Activated naive CD8-positive, alpha-beta T cell treated with anti-CD3 and anti-CD28 coated beads, Interleukin-2, amount 50 U/mL, for 24 hours (primary cell): ENCODE data around the gene TRIM56.
"Not testable (repeated sequence)": the region's sequence is repeated elsewhere in the genome, so short reads cannot be mapped to it uniquely, and the experiment has no call there.

ENCODE experiments used
- ATAC-seq: fragments of 150-1000 bp; cut with Tn5 transposase; one replicate; pipeline ENCODE4 v1.10.0; 2021
- DNase-seq: peaks from one replicate; pipeline ENCODE4 v3.0.0; 2021
- H3K27ac Mint-ChIP-seq: one replicate; pipeline ENCODE4 v1.8.0; 2021; ENCODE audit warnings: mild to moderate bottlenecking, mixed read lengths
- H3K27me3 Mint-ChIP-seq: one replicate; pipeline ENCODE4 v1.8.0; 2021; ENCODE audit warnings: mixed read lengths
- H3K36me3 Mint-ChIP-seq: one replicate; pipeline ENCODE4 v1.8.0; 2021; ENCODE audit warnings: low read depth, mixed read lengths
- H3K4me1 Mint-ChIP-seq: one replicate; pipeline ENCODE4 v1.8.0; 2021; ENCODE audit warnings: mixed read lengths
- H3K4me3 Mint-ChIP-seq: one replicate; pipeline ENCODE4 v1.8.0; 2021; ENCODE audit warnings: mild to moderate bottlenecking, moderate library complexity, mixed read lengths
- H3K9me3 Mint-ChIP-seq: one replicate; pipeline ENCODE4 v1.8.0; 2021; ENCODE audit warnings: mixed read lengths

Gene TRIM56

GRCh38 chr7:101099969-101100781 is 14.9 kb downstream of the TRIM56 start:
- peaks cover 18% of the 10 kb centered on the region for H3K4me1 Mint-ChIP-seq
- H3K9me3 Mint-ChIP-seq = no peaks in the 10 kb centered on the region
- ATAC-seq = peak; percentile 87
- DNase-seq = peak; percentile 61
- peak overlapping the region; percentile 17 for H3K4me3 Mint-ChIP-seq
- H3K36me3 Mint-ChIP-seq = no peaks in the 10 kb centered on the region
- peak overlapping the region; percentile 14 for H3K27ac Mint-ChIP-seq
- H3K27me3 Mint-ChIP-seq = peaks cover 36% of the 10 kb centered on the region

DNA sequence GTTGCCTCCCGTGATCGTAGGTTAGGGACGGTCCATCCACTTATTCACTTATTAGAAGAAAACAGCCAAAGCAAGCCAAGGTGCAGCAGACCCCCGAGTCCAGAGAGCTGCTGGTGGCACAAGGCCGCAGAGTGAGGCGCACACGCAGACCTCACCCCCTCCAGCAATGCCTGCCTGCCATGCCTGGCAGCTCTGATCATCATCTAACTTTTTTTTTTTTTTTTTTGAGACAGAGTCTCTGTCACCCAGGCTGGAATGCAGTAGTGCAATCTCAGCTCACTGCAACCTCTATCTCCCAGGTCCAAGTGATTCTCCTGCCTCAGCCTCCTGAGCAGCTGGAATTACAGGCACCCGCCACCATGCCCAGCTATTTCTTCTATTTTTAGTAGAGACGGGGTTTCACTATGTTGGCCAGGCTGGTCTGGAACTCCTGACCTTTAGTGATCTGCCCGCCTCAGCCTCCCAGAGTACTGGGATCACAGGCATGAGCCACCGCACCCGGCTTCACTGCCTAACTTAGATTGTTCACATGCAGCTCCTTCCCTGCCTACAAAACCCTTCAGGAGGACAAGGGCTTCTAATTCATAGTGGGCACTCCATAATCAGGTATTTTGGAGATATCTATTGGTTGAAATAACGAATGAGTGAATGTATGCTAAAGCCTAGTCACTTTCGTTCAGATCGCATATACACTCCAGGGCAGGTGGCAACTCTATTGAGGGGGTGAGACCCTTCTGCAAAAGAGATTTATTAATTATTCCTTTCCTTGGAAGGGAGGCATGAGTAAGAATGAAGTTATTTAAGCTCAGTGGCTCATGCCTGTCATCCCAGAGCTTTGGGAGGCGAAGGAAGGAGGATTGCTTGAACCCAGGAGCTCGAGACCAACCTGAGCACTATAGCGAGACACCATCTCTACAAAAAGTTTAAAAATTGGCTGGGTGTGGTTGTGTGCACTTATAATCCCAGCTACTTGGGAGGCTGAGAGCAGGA is 15.9 kb downstream of the TRIM56 start:
- Mint-ChIP-seq H3K4me1 (peaks cover 18% of the 10 kb centered on the region), H3K9me3 (no peaks in the 10 kb centered on the region), H3K27ac (no peak overlapping the region), H3K27me3 (peaks cover 37% of the 10 kb centered on the region), H3K36me3 (no peaks in the 10 kb centered on the region), H3K4me3 (no peak overlapping the region)
- DNase-seq (no peak), ATAC-seq (no peak)

DNA sequence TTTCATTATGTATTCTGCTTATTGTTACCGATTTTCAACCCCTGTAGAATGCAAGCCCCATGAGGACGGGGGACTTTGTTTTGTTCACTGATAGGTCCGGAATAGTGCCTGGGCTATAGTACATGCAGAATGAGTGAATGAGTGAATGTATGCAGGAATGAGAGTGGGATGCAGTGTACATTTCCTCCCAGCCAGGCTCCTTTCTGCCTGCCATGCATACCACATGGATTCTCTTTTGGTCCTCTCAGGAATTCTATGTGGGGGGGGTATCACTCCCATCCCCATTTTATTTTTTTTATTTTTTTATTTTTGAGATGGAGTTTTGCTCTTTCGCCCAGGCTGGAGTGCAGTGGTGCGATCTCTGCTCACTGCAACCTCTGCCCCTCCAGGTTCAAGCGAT is 16.7 kb downstream of the TRIM56 start:
- Mint-ChIP-seq H3K27me3 (peaks cover 39% of the 10 kb centered on the region), H3K4me1 (peaks cover 18% of the 10 kb centered on the region), H3K27ac (no peak overlapping the region), H3K36me3 (no peaks in the 10 kb centered on the region), H3K4me3 (no peak overlapping the region), H3K9me3 (no peaks in the 10 kb centered on the region)
- ATAC-seq (no peak), DNase-seq (no peak)

DNA sequence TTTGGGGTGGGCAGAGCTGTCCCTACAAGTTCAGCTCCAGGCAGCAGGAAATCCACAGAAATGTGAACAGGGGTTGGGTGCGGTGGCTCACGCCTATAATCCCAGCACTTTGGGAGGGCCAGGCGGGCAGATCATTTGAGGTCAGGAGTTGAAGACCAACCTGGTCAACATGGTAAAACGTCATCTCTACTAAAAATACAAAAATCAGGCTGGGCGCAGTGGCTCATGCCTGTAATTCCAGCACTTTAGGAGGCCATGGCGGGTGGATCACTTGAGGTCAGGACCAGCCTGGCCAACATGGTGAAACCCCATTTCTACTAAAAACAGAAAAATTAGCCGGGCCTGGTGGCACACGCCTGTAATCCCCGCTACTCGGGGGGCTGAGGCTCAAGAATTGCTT is 18.4 kb downstream of the TRIM56 start:
- H3K9me3 Mint-ChIP-seq, H3K27ac Mint-ChIP-seq, ATAC-seq, H3K36me3 Mint-ChIP-seq, H3K4me3 Mint-ChIP-seq, DNase-seq: not testable (repeated sequence)
- H3K4me1 Mint-ChIP-seq = peaks cover 21% of the 10 kb centered on the region
- H3K27me3 Mint-ChIP-seq = peaks cover 39% of the 10 kb centered on the region

DNA sequence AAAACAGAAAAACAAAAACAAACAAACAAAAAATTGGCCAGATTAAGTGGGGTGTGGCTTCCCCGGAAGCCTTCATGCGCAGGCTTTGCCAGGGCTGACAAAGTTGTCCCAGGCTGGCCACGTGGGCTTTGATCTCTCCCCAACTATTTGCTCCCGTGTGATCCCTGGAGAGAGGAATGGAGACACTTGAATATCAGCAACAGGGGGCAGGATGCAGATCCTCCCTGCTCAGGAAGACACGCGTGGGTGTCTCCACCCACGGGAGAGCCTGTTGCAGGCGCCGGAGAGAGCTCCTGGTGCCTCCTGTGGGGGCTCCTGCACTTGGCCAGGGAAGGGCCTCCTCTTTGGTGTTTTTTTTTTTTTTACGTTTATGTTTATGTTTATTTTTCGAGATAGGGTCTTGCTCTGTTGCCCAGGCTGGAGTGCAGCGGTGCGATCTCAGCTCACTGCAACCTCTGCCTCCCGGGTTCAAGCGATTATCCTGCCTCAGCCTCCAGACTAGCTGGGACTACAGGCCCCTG is 19.0 kb downstream of the TRIM56 start:
- ATAC-seq = no peak
- no peaks in the 10 kb centered on the region for H3K36me3 Mint-ChIP-seq
- H3K27ac Mint-ChIP-seq = no peak overlapping the region
- DNase-seq = no peak
- H3K4me3 Mint-ChIP-seq = no peak overlapping the region
- peaks cover 20% of the 10 kb centered on the region for H3K4me1 Mint-ChIP-seq
- H3K9me3 Mint-ChIP-seq = no peaks in the 10 kb centered on the region
- peaks cover 39% of the 10 kb centered on the region for H3K27me3 Mint-ChIP-seq

GRCh38 chr7:101104799-101105198 is 19.5 kb downstream of the TRIM56 start:
- DNase-seq (no peak), ATAC-seq (no peak)
- no peak overlapping the region for H3K27ac Mint-ChIP-seq
- no peaks in the 10 kb centered on the region for H3K9me3 Mint-ChIP-seq
- H3K4me3 Mint-ChIP-seq = no peak overlapping the region
- no peaks in the 10 kb centered on the region for H3K36me3 Mint-ChIP-seq
- H3K27me3 Mint-ChIP-seq = peaks cover 39% of the 10 kb centered on the region
- peaks cover 14% of the 10 kb centered on the region for H3K4me1 Mint-ChIP-seq

DNA sequence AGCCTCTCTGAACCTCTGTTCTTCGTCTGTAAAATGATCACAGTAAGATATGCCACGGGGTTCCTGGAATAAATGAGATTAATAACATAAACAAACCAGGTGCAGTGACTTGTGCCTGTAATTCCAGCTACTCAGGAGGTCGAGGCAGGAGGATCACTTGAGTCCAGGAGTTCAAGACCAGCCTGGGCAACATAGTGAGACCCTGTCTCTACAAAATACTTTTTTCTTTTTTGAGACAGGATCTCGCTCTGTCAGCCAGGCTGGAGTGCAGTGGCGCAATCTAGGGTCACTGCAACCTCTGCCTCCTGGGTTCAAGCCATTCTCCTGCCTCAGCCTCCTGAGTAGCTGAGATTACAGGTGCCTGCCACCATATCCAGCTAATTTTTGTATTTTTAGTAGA is 20.0 kb downstream of the TRIM56 start:
- H3K4me1 Mint-ChIP-seq, ATAC-seq, H3K9me3 Mint-ChIP-seq, H3K27ac Mint-ChIP-seq, H3K4me3 Mint-ChIP-seq, DNase-seq, H3K36me3 Mint-ChIP-seq: not testable (repeated sequence)
- peaks cover 36% of the 10 kb centered on the region for H3K27me3 Mint-ChIP-seq

GRCh38 chr7:101106386-101106785 is 21.1 kb downstream of the TRIM56 start:
- Mint-ChIP-seq H3K4me3 (no peak overlapping the region), H3K27me3 (peaks cover 25% of the 10 kb centered on the region), H3K27ac (no peak overlapping the region), H3K4me1 (peaks cover 3% of the 10 kb centered on the region), H3K36me3 (no peaks in the 10 kb centered on the region), H3K9me3 (no peaks in the 10 kb centered on the region)
- no peak for DNase-seq
- no peak for ATAC-seq

- DNase-seq = no peak
- H3K27ac Mint-ChIP-seq = no peak overlapping the region
- no peak overlapping the region for H3K4me3 Mint-ChIP-seq
- no peaks in the 10 kb centered on the region for H3K36me3 Mint-ChIP-seq
- H3K4me1 Mint-ChIP-seq = peaks cover 3% of the 10 kb centered on the region
- no peaks in the 10 kb centered on the region for H3K9me3 Mint-ChIP-seq
- no peak for ATAC-seq
- peaks cover 19% of the 10 kb centered on the region for H3K27me3 Mint-ChIP-seq
Measured at GRCh38 chr7:101108330-101108857, 23.1 kb downstream of the TRIM56 start.

GRCh38 chr7:101108961-101109360 is 23.7 kb downstream of the TRIM56 start:
- H3K36me3 Mint-ChIP-seq = no peaks in the 10 kb centered on the region
- no peak overlapping the region for H3K27ac Mint-ChIP-seq
- no peak overlapping the region for H3K4me3 Mint-ChIP-seq
- peaks cover 13% of the 10 kb centered on the region for H3K27me3 Mint-ChIP-seq
- ATAC-seq = no peak
- no peak for DNase-seq
- peaks cover 3% of the 10 kb centered on the region for H3K4me1 Mint-ChIP-seq
- no peaks in the 10 kb centered on the region for H3K9me3 Mint-ChIP-seq

- Mint-ChIP-seq H3K9me3 (no peaks in the 10 kb centered on the region), H3K4me1 (peaks cover 3% of the 10 kb centered on the region), H3K36me3 (no peaks in the 10 kb centered on the region), H3K27ac (no peak overlapping the region), H3K27me3 (peaks cover 9% of the 10 kb centered on the region), H3K4me3 (no peak overlapping the region)
- no peak for DNase-seq
- no peak for ATAC-seq
Measured at GRCh38 chr7:101109368-101109767, 24.1 kb downstream of the TRIM56 start.

GRCh38 chr7:101111261-101111660 is 26.0 kb downstream of the TRIM56 start:
- Mint-ChIP-seq H3K36me3 (no peaks in the 10 kb centered on the region), H3K4me3 (no peak overlapping the region), H3K27me3 (peaks cover 3% of the 10 kb centered on the region), H3K27ac (no peak overlapping the region), H3K9me3 (no peaks in the 10 kb centered on the region), H3K4me1 (peaks cover 3% of the 10 kb centered on the region)
- DNase-seq (no peak), ATAC-seq (no peak)

- Mint-ChIP-seq H3K27ac (no peak overlapping the region), H3K4me1 (peaks cover 3% of the 10 kb centered on the region), H3K4me3 (no peak overlapping the region), H3K27me3 (peaks cover 2% of the 10 kb centered on the region), H3K9me3 (no peaks in the 10 kb centered on the region), H3K36me3 (no peaks in the 10 kb centered on the region)
- ATAC-seq (no peak), DNase-seq (no peak)
Measured at GRCh38 chr7:101112233-101112632, 27.0 kb downstream of the TRIM56 start.

DNA sequence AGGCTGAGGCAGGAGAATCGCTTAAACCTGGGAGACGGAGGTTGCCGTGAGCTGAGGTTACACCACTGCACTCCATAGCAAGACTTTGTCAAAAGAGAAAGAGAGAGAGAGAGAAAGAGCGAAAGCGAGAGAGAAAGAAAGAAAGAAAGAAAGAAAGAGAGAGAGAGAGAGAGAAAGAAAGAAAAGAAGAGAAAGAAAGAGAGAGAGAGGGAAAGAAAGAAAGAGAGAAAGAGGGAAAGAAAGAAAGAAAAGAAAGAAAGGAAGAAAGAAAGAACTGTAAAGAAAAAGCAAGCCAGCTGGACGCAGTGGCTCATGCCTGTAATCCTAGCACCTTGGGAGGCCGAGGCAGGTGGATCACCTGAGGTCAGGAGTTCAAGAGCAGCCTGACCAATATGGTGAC is 27.9 kb downstream of the TRIM56 start:
- not testable (repeated sequence) for H3K27me3 Mint-ChIP-seq, DNase-seq, H3K4me1 Mint-ChIP-seq, ATAC-seq, H3K9me3 Mint-ChIP-seq, H3K27ac Mint-ChIP-seq, H3K4me3 Mint-ChIP-seq, H3K36me3 Mint-ChIP-seq
